ENCODE data around the gene PCDHGB1. TPM values are rescaled to one million over a fixed set of nuclear protein-coding genes. Genes with fewer than 3 reads are reported as not detected.
A peak's percentile ranks its signal among the peaks of the same experiment; 100 is the strongest.

Gene PCDHGB1
- total and polyA plus RNA-seq, 2 donors (not counting 3 experiments of a cell fraction or from before 2014, with no cell fraction given), result 0.39 to 0.62 TPM

DNA sequence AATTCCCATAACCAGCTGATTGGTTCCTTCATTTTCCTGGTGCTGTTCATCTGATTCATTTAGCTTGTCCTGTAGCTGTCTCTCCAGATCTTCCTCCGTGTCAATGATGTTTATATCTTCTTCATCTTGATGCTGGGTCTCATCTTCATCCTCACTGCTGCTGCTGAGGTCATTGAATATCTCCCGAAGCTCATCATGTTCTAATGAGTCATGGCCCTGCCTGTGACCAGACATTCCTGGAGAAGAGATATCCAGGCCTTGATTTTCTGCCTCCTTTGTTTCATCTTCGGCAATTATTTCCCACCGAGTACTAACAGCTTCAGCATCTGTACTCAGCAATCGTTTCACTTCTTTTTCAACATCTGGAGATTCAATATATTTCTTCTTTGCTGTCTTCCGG is 30.7 kb upstream of the PCDHGB1 start:
- Histone ChIP-seq H3K4me3 (replicated peaks in 1 of 3; ENCODE audit: insufficient read depth in 1 of 3, low read depth in 1 of 3, low read length in 3 of 3) (no peak overlapping the region), H2AFZ (ENCODE audit: low read depth, low read length) (no peak overlapping the region), H3K36me3 (ENCODE audit: control insufficient read depth in 2 of 2, extremely low read depth in 1 of 2, insufficient read depth in 2 of 2, low read length in 2 of 2) (peaks cover 0 to 11% of the 10 kb centered on the region in 2 experiments), H3K4me1 (ENCODE audit: control insufficient read depth, extremely low read depth, insufficient read depth, low read length) (no peaks in the 10 kb centered on the region), H3K79me2 (ENCODE audit: control insufficient read depth, insufficient read depth, low read length) (peaks cover 24% of the 10 kb centered on the region), H3K27ac (ENCODE audit: insufficient read depth, low read depth, low read length) (no peak overlapping the region), H3K4me2 (ENCODE audit: insufficient read depth, low read length) (peak overlapping the region; percentile 60), H4K20me1 (replicated peaks; ENCODE audit: control insufficient read depth, extremely low read depth, insufficient read depth, low read length) (peaks cover 9% of the 10 kb centered on the region), H3K9ac (replicated peaks; ENCODE audit: extremely low read depth, insufficient read depth, low read length) (no peak overlapping the region), H3K27me3 (ENCODE audit: control insufficient read depth in 2 of 2, insufficient read depth in 2 of 2, low read length in 2 of 2) (no peaks in the 10 kb centered on the region), H3K9me1 (replicated peaks; ENCODE audit: control insufficient read depth, extremely low read depth, insufficient read depth, low read length) (no peaks in the 10 kb centered on the region), H3K9me3 (replicated peaks; ENCODE audit: control insufficient read depth, insufficient read depth, low read length) (peaks cover 15% of the 10 kb centered on the region)
- BruUV-seq (replicated peaks), result no TSS peak
- TF ChIP-seq MYC (IDR thresholded peaks at IDR 0.05; ENCODE audit: low read depth, low read length) (no peak), GATA2 (IDR thresholded peaks at IDR 0.05; ENCODE audit: insufficient read depth, insufficient read length, low read depth, low read length) (no peak), EZH2 (IDR thresholded peaks at IDR 0.05; ENCODE audit: borderline replicate concordance, low read depth, low read length, severe bottlenecking) (no peak), POLR2A (IDR thresholded peaks at IDR 0.05; ENCODE audit: low read depth, low read length) (no peak), POLR2AphosphoS5 (IDR thresholded peaks at IDR 0.05; ENCODE audit: insufficient read depth, low read depth, low read length) (no peak)
- TF ChIP-seq, protein P1, sequence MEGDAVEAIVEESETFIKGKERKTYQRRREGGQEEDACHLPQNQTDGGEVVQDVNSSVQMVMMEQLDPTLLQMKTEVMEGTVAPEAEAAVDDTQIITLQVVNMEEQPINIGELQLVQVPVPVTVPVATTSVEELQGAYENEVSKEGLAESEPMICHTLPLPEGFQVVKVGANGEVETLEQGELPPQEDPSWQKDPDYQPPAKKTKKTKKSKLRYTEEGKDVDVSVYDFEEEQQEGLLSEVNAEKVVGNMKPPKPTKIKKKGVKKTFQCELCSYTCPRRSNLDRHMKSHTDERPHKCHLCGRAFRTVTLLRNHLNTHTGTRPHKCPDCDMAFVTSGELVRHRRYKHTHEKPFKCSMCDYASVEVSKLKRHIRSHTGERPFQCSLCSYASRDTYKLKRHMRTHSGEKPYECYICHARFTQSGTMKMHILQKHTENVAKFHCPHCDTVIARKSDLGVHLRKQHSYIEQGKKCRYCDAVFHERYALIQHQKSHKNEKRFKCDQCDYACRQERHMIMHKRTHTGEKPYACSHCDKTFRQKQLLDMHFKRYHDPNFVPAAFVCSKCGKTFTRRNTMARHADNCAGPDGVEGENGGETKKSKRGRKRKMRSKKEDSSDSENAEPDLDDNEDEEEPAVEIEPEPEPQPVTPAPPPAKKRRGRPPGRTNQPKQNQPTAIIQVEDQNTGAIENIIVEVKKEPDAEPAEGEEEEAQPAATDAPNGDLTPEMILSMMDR (IDR thresholded peaks at IDR 0.05; ENCODE audit: extremely low read depth in 1 of 2, insufficient read depth in 1 of 2, low read depth in 1 of 2, low read length in 2 of 2), result no peak
- ChIA-PET POLR2A (no interaction called here), CTCF (interaction anchor here (0.7 to 2.4 kb wide), 5 partner anchors 10 to 245 kb away, joined by 3 to 12 read pairs (median 3); partner anchors contain the start of genes PCDHB14, PCDHB15 and PCDHGA12)
- DNase-seq (ENCODE audit: low read depth, low spot score) (no peak), FAIRE-seq (no peak)
- dilution Hi-C loops (cut with MboI; ENCODE audit: extremely low pct_ligation_motif_present, low sequenced_read_pairs), result no loop called here
- intact Hi-C loops (cut with micrococcal nuclease), result no loop called here

All from endothelial cell of umbilical vein (primary cell).